Lower leg skin (tissue), 4 donors: ENCODE data around the gene CHD3. TPM values are rescaled to one million over a fixed set of nuclear protein-coding genes. Genes with fewer than 3 reads are reported as not detected.

Experiments
- DNase-seq, 2 donors: peaks; one replicate each; pipeline ENCODE4 v3.0.0-alpha.2; 2019; ENCODE audit warnings: low spot score in 2 of 2
- H3K4me3 ChIP-seq: fragments of 200-600 bp; sonication (generic); 2 replicates; pipeline ENCODE4 v1.5.1; 2017; ENCODE audit warnings: mild to moderate bottlenecking, low read depth; ENCODE audit not compliant: poor library complexity, severe bottlenecking
- CTCF ChIP-seq, 3 donors: fragments of 450-650 bp; IDR thresholded peaks; one replicate each; pipeline ENCODE4 v1.5.1; 2016; ENCODE audit warnings: antibody characterized with exemption in 3 of 3, mild to moderate bottlenecking in 3 of 3, moderate library complexity in 2 of 3
- POLR2A ChIP-seq, 2 donors: fragments of 450-650 bp; IDR thresholded peaks; one replicate each; pipeline ENCODE4 v1.6.1; 2016 to 2017; ENCODE audit warnings: antibody characterized with exemption in 2 of 2, mild to moderate bottlenecking in 1 of 2, moderate library complexity in 1 of 2
- WGBS, 2 donors: methylation state at CpG; one replicate each; pipeline ENCODE4 v1.1.5; 2018; 5-methylcytosine and 5-hydroxymethylcytosine counted together
- intact Hi-C: fragments of 100-400 bp; cut with DNase I; formaldehyde crosslinking; loops from one replicate; pipeline ENCODE4 v1.15.0; 2023; ENCODE audit warnings: low total_unique reads
- total RNA-seq, 4 donors: library from RNA; depleted of rRNA; stranded (reverse); fragments of >200 nt; gene quantifications; one replicate each; pipeline ENCODE4 v1.1.0, GENCODE V29; 2016

Gene CHD3
- total RNA-seq, 4 donors from 2014 or later, result 36.8 to 71.1 (median 54.8) TPM

- peak in 1 of 2 donors; percentile 73 for DNase-seq
Measured at GRCh38 chr17:7883781-7884386, 4.7 kb upstream of the CHD3 start.

DNA sequence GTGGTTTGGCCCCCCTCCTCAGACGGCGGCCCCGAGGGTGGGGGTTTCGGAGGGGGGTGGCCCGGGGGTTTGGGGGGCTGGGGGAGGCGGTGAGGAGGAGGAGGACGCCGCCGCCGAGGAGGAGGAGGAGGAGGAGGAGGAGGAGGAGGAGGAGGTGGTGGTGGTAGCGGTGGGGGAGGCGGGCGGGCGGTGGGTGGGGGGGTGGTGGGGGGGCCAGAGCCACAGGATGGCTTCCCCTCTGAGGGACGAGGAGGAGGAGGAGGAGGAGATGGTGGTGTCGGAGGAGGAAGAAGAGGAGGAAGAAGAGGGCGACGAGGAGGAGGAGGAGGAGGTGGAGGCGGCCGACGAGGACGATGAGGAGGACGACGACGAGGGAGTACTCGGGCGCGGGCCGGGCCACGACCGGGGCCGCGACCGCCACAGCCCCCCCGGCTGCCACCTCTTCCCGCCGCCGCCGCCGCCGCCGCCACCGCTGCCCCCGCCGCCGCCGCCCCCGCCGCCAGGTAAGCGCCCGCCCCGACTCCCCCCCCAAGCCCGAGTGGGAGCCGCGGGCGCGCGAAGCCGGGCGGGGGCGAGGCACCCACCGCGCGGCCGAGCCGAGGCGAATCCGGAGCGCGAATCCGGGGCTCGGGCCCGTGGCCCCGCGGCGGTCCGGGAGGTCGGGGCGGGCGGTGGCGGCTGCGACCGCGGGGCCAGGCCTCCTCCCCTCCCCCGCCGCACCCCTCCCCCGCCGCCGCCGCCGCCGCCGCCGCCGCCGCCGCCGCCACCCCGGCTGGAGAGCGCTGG is 3.8 kb upstream of the CHD3 start:
- DNase-seq, result peak in 1 of 2 donors; percentile 84
- intact Hi-C loops, result no loop called here
- H3K4me3 ChIP-seq, result peak overlapping the region; percentile 52
- TF ChIP-seq POLR2A (IDR thresholded peaks at IDR 0.05) (no peak), CTCF (IDR thresholded peaks at IDR 0.05) (no peak)
- WGBS, 2 donors, result 1% methylated on average over 23 to 29 of the region's 100 CpGs

More at GRCh38 chr17:7883781-7884386, 4.7 kb upstream of the CHD3 start:
- H3K4me3 ChIP-seq, result no peak overlapping the region
- TF ChIP-seq CTCF (IDR thresholded peaks at IDR 0.05) (no peak), POLR2A (IDR thresholded peaks at IDR 0.05) (no peak)
- 2 to 7% methylated on average over 3 of the region's 3 CpGs for WGBS, 2 donors
- intact Hi-C loops, result no loop called here

DNA sequence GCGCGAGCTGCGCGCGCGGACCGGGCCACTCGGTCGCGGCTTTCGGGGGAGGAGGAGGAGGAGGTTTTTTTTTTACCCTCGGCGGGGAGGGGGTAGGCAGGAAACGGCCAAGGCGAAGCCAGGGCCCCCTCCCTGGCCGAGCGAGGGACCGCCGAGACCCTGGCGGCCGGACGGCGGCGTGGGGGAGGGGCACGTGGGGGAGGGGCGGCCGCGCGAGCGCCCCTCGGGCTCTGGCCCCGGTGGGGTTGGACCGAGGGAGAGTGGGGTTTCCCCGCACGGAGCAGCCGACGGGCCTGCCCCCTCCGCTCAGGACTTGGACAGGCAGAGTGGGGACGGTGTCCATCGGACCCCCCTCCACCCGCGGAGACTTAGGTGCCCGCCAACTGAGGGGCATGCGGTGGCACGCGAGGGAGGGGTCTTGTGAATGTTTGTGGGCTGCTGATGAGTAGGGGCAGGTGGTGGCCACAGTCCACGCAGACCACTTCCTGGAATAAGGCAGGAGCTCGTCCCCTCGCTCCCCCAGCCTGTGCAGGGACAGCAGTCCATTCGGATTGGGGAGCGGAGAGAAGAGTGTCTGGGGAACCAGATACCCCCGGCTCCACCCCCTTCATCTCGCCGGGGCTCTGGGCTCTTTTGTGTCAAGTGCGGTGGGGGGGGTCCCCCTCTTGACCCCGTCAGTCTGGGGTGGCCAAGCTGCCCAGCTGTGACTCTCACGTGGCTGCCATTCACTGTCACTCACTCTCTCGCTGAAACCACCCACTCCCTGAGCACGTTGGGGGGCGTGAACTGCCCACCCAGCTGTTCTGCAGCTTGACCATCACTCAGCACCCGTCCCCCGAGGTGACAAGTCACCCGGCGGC is 3.0 kb upstream of the CHD3 start:
- peak overlapping the region; percentile 52 for H3K4me3 ChIP-seq
- WGBS, 2 donors, result 0 to 2% methylated on average over 10 to 43 of the region's 64 CpGs
- DNase-seq, result peak; percentile 34 to 90
- intact Hi-C loops, result no loop called here
- TF ChIP-seq POLR2A (IDR thresholded peaks at IDR 0.05), result no peak
- no peak for TF ChIP-seq CTCF (IDR thresholded peaks at IDR 0.05)

DNA sequence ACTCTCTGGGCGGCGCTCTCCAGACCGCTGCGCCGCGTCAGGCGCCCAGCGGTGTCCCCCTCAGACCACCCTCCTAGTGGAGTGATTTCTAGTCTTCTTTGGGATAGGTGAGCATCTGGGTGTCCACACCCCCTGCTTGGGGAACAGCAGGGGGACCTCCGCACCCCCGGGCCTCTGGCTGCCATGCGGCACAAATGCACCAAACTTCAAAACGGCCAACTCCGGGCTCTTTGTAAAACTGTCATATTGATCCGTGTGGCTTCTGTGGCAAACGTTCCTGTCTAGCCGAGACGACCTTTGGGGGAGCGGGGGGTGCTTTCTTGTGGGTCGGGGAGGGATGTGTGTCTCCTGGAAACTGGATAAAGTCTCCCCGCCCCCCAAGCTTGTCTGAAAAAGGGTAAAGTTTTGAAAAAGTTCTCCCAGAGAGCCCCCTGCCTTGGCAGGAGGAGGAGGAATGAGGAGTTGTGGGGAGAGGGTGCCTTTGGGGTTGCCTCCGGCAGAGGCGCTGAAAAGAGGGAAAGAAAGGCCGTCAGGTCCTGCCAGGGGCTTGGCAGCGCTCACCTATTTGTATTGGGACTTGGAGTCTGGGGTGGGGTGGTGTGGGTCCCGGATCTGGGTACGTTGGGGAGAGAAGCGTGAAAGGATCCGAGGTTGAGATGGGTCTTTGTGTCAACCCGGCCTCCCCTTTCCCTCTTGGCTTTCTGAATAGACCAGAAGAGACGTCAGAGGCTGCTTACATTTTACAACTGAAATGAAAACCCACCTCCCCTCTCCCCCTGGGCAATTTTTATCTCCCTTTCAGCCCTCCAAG is 2.2 kb upstream of the CHD3 start:
- no peak for TF ChIP-seq POLR2A (IDR thresholded peaks at IDR 0.05)
- TF ChIP-seq CTCF (IDR thresholded peaks at IDR 0.05), result no peak
- 1 to 2% methylated on average over 30 of the region's 30 CpGs for WGBS, 2 donors
- peak in 1 of 2 donors; percentile 92 for DNase-seq
- H3K4me3 ChIP-seq, result peak overlapping the region; percentile 52
- intact Hi-C loops, result no loop called here

GRCh38 chr17:7887038-7887481 is 1.5 kb upstream of the CHD3 start:
- no peak for TF ChIP-seq POLR2A (IDR thresholded peaks at IDR 0.05)
- no peak for DNase-seq
- H3K4me3 ChIP-seq, result no peak overlapping the region
- 2 to 3% methylated on average over 8 of the region's 8 CpGs for WGBS, 2 donors
- intact Hi-C loops, result no loop called here
